ENCODE data around the gene E2F1.
A peak's percentile ranks its signal among the peaks of the same experiment; 100 is the strongest.

- TF ChIP-seq CTCF (IDR thresholded peaks at IDR 0.05) (peak; percentile 81 to 95 (median 90)), POLR2A (IDR thresholded peaks at IDR 0.05) (peak in 1 of 4 donors; percentile 27)
Measured at GRCh38 chr20:33731693-33732165, 45.5 kb upstream of the E2F1 start, which contains the start of gene ZNF341.

Measured in esophagus squamous epithelium (tissue), 4 donors.